ENCODE data around the gene SNAPC2.
"Not testable (repeated sequence)": the region's sequence is repeated elsewhere in the genome, so short reads cannot be mapped to it uniquely, and the experiment has no call there.

SNAPC2 gene

GRCh38 chr19:7923295-7924191, 3.4 kb downstream of the SNAPC2 start:
- no peak for DNase-seq

DNA sequence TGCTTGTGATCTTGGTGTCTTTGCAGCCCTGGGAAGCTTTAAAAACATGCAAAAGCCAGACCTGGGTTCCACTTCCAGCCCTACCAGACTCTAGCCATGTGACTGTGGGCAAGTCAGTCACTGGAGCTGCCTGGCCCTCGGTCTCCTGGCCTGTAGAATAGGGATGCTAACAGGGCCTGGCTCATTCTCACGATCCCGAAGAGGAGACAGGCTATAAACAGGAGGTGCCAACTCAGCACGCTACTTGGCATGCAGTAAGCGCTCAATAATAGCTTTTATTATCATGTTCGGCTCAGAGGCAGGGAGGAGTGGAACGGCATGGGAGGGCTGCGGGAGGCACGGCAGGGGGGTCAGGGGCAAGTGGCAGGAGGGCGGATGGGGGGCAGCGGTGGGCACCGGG, 4.1 kb downstream of the SNAPC2 start:
- no peak for DNase-seq

DNA sequence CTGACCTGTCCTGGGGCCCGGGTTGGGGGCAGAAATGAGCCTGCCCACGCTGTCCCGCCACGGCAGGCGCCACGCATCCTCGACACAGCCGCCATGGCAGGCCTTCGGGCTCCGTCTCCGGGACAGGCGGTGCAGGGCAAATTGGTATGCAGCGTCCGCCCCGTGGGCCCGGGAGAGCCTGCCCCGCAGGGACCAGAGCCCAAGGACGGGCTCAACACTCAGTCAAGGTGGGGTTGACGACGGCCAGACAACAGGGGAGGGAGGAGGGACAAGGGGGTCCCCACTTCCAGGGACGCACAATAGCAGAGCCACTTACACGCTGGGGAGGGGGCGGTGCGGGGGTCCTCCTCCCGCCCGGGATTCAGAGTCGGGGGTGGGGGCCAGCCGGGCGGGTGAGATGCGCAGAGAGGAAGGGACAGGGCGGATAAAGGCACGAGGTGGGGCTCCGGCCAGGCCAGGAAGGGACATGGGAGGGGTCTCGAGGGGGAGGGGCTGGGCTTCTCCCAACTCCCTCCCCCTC, 4.6 kb downstream of the SNAPC2 start:
- DNase-seq: no peak

- DNase-seq: peak; percentile 78
These were observed 5.2 kb downstream of the SNAPC2 start for GRCh38 chr19:7925171-7925851.

DNA sequence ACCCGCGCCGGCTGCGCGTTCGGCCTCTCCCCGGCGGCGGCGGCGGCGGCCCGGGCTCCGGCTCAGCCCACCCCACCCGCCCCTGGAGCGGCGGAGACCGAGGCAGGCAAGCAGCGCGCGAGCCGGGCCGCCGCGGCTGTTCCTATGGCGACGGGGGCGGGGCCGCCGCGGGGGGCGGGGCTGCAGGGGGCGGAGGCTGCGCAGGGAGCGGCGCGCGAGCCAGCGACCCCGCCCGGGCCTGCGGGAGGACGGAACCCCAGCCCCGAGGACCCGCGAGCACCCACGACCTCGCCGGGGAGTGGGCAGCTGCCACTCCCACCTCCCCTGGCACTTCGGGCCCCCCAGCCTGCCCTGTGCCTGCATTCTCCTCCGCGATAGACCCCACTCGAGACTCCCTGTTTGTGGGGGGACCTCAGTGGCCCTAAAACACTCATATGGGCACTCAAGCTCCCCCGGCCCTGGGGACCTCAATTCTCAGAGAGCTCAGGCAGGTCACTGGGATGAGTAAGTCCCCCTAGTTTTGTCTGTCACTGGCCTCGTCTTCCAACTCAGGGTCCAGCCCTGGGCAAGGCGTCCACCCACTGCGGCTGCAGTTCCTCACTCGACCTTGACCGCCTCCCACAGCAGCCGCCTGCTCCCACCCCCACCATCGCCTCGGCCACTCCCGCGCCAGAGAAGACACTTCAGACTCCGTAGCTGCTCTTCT, 6.0 kb downstream of the SNAPC2 start, which contains the start of gene CTXN1:
CTXN1 (minus strand) TSS at position 115 of the 706 bp plus-strand sequence. CDS start 597 bp downstream, outside the sequence.
- DNase-seq: peak; percentile 48

DNA sequence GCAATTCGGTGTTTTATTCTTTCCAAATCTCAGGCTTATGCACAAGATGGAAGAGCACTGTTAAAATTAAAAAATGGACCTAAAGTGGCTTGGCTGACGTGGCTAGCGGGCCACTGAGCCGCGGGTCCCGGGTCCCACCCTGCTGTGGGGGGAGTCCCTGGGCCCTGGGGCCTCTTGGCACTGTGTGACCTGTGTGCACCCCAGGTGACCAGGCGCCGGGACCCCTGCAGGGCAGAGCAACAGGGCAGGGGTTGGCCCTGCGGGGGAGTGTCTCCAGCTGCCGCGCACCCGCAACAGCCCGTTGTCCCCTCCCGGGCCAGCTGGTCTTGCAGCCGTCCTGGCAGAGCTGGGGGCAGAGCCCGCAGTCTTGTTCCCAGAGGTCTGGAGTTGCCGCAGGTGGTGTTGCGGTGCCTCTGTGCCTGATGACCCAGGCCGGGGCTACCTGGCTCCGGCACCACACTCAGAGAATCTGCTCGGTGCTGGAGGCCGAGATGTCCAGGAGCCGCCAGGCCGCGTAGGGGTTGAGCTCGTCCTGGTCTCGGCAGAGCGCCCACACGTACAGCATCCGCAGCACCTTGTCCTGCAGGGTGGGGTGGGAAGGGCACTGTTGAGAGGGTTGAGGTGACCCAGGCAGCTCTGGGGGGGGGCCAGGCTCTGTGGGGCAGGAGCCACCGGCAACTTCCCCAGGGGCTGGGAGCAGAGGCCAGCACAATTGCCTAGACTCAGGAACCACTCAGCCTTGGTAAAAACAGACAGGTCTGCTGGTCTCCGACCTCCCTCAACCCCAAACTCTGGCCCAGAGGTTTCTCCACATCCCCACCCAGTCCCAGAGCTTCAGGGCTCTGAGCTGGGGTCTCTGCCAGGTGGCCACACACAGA, 6.8 kb downstream of the SNAPC2 start:
- no peak for DNase-seq

- no peak for DNase-seq
These were observed 7.6 kb downstream of the SNAPC2 start for GRCh38 chr19:7927605-7928333.

- no peak for DNase-seq
These were observed 8.2 kb downstream of the SNAPC2 start for GRCh38 chr19:7928334-7928706.

DNA sequence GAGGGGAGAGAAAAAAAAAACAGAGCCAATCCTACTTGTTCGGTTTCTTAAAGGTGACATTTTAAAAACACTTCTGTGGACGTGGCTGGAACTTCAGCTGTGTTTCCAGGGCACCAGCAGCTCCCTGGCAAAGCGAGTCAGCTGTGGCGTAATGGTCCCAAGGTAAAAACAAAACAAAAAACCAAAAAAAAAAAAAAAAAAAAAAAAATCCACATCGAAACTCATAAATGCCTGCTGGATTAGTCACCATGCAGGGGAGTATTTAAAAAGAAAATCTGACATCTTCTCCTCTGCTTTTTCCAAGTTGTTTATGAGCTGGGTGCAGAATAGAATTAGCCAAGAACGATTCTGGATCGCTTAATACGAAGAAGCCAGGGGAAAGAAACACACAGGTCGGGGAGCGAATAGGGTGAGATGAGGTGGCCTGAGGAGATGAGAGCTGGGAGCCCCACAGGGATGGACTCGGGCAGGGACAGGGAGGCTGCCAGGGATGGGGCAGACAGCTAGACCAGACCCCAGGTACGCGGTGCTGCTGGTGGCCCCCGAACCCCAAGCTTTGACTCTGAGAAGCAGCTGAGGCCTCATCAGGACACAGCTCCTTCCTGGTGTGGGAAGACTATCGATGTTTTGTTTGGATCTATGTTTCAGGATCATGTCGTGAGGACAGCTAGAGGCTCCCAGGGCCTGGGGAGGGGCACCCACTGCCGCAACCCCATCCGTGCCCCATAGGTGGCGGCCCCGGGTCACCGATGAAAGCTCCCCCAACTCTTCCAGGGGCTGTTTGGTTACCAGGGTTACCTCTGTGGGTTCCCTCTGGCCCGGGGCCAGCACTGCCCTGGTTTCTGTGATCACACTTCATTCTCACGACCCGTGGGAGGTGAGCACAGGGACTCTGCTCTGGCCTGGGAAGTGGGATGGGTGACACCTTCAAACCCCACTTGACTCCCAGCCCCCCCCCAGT, 8.9 kb downstream of the SNAPC2 start:
- no peak for DNase-seq

DNA sequence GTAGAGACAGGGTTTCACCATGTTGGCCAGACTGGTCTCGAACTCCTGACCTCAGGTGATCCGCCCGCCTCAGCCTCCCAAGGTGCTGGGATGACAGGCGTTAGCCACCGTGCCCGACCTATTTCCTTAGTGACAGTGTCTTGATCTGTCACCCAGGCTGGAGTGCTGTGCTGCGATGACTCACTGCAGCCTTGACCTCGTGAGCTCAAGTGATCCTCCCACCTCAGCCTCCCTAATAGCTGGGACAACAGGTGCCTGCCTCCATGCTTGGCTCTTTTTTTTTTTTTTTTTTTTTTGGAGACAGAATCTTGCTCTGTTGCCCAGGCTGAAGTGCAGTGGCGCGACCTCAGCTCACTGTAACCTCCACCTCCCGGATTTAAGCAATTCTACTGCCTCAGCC, 9.9 kb downstream of the SNAPC2 start:
- DNase-seq: not testable (repeated sequence)

DNA sequence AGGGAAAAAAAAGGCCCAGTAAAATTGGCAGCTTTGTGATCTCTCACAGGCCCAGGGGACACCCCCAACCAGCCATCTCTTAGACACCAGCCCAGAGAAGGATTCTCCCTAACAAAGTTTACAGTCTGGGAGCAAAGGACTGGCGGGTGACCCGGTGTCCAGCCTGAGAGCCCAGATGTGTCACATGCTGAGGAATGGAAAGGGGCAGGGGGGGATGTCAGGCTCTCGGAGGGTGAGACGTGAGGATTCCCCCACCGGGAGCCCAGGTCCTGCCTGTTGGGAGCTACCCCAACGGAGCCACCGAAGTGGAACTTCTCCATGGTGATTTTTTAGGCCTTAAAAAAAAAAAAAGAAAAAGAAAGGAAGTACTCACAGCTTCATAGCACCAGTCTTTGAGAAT, 10.6 kb downstream of the SNAPC2 start:
- no peak for DNase-seq

- DNase-seq: no peak
These were observed 11.3 kb downstream of the SNAPC2 start for GRCh38 chr19:7931221-7932061.

DNA sequence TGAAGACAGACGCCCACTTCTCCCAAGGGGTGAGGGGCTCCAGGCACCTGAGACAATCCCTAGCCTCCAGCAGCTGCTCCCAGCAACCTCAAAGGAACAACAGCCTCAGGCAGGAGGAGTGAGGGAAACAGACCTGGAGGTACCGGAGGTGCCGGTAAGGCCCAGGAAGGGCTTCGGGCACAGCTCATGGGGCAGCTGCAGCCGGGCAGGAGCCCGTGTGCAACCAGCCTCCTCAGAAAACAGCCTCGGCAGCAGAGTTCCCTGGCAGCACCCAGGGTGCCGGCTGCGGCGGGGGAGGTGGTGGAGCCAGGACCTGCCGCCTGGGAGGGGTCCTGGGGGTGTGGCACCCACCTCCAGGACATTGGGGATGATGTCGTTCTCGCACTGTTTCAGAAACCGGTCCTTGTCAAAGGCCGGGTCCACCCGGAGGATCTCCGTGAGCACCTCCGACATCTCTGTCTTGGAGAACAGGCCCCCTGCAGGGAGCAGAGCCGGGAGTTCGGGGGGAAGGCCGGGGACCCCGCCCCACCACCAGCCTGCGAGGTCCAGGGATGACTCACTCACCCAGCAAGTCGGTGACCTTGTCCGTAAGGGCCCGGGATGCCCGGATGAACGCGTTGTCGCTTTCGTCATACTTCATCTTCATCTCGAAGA, 12.3 kb downstream of the SNAPC2 start:
- DNase-seq: no peak

- no peak for DNase-seq
These were observed 12.8 kb downstream of the SNAPC2 start for GRCh38 chr19:7932930-7933300.

- no peak for DNase-seq
These were observed 13.3 kb downstream of the SNAPC2 start for GRCh38 chr19:7933411-7933810.

DNA sequence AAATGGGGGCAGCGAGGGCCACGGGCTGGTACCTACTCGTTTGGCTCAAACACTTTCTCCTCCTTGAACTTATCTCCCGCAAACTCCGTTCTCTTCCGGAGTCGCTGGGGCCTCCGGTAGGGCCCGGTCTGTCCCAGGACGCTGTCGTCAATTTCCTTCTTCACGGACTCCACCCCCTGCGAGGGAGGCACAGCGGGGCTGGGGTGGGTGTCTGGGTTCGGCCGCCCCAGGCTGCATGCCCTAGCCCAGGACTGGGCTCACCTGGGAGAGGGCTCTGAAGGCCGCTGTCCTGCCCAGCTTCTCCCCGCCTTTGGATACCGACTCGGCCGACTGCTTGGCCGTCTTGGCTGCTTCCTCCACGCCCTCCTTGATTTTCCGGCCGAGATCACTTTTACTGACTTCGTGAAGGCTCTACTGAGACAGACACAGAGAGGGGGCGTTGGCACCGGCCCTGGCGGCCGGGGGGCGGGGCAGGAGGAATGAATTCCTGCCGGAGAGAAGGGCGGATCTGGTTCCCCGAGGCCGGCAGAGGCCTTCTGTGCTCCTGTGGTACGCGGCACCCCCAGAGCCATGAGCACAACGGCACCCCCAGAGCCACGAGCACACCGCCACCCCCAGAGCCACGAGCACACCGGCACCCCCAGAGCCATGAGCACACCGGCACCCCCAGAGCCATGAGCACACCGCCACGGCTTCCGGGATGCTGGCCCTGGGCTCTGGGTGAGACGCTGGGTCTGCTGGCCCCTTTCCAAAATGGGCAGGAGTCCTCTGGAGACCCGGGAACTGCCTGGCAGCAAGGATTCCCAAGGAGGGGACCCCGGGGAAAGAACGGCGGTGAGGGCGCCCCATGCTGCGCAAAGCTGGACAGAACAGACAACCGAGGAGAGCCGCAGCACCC, 13.9 kb downstream of the SNAPC2 start:
- no peak for DNase-seq

- no peak for DNase-seq
These were observed 14.6 kb downstream of the SNAPC2 start for GRCh38 chr19:7934766-7935165.

GRCh38 chr19:7940841-7941240, 20.7 kb downstream of the SNAPC2 start:
- DNase-seq: no peak
